ENCODE measurements around the gene MGAT4B.
A peak's percentile ranks its signal among the peaks of the same experiment; 100 is the strongest.

DNA sequence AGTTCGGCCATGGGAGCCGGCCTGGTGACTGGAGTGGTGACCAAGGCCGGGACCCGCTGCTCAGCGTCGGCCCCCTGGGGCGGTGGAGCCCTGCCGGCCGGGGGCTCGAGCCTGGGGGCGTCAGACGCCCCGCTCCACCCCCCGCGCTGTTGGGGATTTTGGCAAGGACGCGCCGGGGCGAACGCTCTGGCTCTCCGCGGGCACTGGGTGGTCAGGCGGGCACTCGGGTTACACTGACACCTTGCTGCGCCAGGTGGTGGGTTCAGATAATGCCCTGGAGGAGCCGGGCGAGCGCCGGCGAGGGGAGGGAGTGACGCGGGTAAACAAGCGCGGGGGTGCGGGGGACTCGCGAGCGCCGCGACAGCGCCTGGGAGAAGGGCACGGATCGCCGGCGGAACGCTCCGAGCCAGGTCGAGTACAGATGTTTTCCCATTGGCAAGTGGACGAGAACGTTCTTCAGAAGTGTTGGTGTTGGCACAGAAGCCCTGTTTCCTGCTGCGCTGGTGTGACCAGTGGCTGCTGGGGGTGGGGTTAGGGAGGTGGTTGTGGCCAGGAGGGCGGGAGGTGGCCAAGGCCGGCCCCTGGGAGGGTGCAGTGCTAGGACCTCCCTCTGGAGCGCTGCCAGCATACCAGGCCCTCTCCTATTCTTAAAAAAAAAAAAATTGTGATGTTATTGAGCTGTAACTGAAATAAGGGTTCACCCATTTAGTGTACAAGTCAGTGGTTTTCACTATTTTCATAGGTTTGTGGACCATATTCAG lies 14.8 kb upstream of the MGAT4B start:
- no peak for TF ChIP-seq CSDC2 (CRISPR knock-in tag; IDR thresholded peaks at IDR 0.05)
- no peak for TF ChIP-seq ISL1 (CRISPR knock-in tag; IDR thresholded peaks at IDR 0.05)
- TF ChIP-seq, protein P1, sequence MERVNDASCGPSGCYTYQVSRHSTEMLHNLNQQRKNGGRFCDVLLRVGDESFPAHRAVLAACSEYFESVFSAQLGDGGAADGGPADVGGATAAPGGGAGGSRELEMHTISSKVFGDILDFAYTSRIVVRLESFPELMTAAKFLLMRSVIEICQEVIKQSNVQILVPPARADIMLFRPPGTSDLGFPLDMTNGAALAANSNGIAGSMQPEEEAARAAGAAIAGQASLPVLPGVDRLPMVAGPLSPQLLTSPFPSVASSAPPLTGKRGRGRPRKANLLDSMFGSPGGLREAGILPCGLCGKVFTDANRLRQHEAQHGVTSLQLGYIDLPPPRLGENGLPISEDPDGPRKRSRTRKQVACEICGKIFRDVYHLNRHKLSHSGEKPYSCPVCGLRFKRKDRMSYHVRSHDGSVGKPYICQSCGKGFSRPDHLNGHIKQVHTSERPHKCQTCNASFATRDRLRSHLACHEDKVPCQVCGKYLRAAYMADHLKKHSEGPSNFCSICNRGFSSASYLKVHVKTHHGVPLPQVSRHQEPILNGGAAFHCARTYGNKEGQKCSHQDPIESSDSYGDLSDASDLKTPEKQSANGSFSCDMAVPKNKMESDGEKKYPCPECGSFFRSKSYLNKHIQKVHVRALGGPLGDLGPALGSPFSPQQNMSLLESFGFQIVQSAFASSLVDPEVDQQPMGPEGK (CRISPR knock-in tag; IDR thresholded peaks at IDR 0.05; ENCODE audit: borderline replicate concordance), result no peak
- TF ChIP-seq ZC3H10 (CRISPR knock-in tag; IDR thresholded peaks at IDR 0.05), result no peak
- no peak for TF ChIP-seq CREB5 (CRISPR knock-in tag; IDR thresholded peaks at IDR 0.05; ENCODE audit: low read depth)
- TF ChIP-seq SNAI2 (CRISPR knock-in tag; IDR thresholded peaks at IDR 0.05), result no peak
- TF ChIP-seq RARB (CRISPR knock-in tag; IDR thresholded peaks at IDR 0.05), result no peak
- TF ChIP-seq OSR1 (CRISPR knock-in tag; IDR thresholded peaks at IDR 0.05), result no peak
- 0 out of 2 replicates have a peak, but pooled peaks have one; percentile 36 for TF ChIP-seq ESRRG (CRISPR knock-in tag; IDR thresholded peaks at IDR 0.05)
- no peak for TF ChIP-seq PPARA (CRISPR knock-in tag; IDR thresholded peaks at IDR 0.05; ENCODE audit: borderline replicate concordance)

Measured in SK-N-SH treated with all-trans-retinoic acid at 6 μM for 48 hours (cell line).